GM18907 (cell line): ENCODE results near the gene PAQR5.
"Not testable (repeated sequence)": the region's sequence is repeated elsewhere in the genome, so short reads cannot be mapped to it uniquely, and the experiment has no call there.

Experiments used
- ATAC-seq: cut with Tn5 transposase; IDR thresholded peaks from one replicate; pipeline ENCODE4 v1.9.1; 2021; ENCODE audit warnings: mild to moderate bottlenecking, moderate library complexity; ENCODE audit not compliant: unreplicated experiment

Gene PAQR5

GRCh38 chr15:69314736-69315135 lies 16.0 kb downstream of the PAQR5 start:
- no peak for ATAC-seq

GRCh38 chr15:69315402-69316110 lies 16.8 kb downstream of the PAQR5 start:
- ATAC-seq: no peak

DNA sequence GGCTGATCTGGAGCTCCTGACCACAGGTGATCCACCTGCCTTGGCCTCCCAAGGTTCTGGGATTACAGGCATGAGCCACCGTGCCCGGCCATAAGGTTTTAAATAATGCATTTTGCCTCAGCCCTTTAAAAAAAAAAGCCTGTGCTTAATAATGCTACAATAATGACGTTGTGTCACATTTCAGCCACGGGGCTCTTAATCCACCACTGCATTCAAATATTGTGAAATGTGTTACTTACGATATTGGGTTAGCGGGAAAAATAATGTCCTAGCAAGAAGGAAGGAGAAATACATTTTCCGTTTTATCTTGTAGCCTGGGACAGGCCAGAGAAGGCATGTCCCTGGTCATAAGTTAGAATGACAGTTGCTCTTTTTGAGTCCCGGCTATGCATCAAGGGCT lies 17.6 kb downstream of the PAQR5 start:
- ATAC-seq: no peak

DNA sequence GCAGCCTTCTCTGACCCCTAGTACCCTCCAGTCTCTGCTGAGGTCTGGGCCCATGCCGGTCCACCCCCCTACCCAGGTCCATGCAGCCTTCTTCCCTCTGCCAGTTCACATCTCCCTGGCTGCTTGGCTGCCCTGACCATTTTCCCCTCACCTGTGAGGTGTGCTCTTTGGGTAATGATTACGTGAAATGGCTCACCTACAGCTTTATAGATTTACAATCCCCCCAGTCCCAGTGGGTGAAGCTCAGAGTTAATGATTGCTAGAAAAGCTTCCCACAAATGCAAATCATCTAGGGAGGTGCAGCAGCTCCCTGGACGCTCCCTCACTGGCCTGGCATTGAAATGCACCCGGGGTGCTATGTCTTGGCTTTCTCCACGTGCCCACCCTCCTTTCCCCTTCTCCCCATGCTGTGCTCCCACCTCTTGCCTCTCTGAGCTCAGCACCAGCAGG lies 18.7 kb downstream of the PAQR5 start:
- ATAC-seq: no peak

- ATAC-seq: no peak
These were observed 19.3 kb downstream of the PAQR5 start for GRCh38 chr15:69318033-69318432.

DNA sequence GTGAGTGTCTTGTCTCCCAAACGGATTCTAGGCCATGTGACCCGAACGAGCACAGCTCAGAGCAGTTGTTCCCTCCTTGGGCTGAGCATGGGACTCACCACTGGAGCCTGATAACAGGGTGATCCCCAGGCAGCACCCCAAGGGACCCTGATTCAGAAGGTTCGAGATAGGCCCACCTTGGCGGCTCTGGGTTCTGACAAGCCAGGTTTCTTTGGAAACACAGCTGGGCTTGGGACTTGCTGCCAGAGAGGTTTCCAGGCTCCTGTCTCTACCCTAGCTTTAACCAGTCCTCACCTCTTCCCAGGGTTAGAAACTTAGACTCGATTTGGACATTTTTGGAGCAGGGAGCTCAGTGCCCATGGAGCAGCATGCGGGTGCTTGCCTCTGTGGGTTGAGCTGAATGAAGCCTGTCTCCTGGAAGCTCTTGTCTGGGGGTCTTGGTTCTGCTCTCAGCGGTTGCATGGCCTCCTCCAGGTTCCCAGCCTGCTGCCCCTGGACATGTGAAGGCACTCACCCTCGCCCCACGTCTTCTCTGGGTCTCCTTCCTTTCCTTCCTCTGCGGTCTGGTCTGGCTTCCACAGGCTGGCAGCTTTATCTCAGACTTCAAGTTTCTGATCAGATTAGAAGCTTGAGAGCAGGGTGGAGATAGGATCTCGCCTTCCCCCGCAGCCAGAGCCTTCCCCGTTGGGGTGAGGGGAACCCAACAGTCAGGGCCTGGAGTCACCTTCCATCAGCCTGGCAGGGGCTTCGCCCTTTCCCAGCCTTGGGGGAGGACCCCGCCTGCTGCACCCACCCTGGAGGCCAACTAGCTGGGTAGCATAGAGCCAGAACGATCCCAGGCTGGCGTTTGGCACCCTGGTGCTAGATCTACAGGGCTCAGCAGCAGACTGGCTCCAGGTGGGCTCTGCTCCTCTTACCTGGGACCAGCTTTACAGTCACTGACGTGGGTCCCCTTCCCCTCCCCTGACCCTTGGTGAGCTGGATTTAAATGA lies 21.0 kb downstream of the PAQR5 start:
- ATAC-seq: no peak

DNA sequence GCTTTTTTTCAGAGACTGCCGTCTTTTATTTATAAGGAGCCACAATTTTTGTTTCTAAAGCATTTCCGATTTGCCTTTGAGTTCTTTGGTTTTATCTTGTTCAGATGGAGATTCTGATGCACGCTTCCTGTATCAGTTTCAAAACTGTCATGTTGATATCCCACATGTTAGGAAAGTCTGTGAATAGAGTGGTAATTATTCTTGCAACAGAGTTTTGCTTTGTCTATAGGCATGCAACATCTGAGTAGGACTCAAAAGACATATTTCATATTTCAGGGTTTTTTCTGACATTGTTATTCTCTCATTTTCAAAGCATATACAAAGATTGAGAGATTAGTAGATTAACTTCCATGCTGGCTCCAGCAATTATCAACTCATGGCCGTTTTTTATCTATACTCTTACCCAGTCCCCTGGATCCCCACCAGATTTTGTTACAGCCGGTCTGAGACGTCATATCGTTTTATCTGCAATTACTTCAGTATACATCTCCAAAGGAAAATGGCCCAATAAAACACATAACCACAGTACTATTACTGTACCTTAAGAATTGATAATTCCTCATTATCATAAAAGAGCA lies 22.4 kb downstream of the PAQR5 start:
- ATAC-seq: no peak

GRCh38 chr15:69323893-69324430 lies 25.2 kb downstream of the PAQR5 start:
- ATAC-seq: no peak

DNA sequence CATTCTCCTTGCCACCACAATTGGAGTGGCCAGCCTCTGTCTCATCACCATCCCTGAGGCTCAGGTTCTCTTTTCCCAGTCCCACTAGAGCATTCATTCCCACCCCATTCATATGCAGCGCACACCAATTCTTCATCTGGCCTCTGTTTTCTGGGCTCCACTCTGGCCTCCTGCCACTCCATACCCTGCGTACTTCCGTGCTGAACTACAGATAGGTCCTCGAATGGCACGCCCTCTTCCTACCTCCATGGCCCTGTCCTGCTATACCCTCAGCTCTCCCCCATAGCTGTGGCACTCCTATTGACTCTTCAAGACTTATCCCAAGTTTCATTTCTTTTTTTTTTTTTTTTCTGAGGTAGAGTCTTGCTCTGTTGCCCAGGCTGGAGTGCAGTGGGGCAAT lies 25.9 kb downstream of the PAQR5 start:
- ATAC-seq: no peak

DNA sequence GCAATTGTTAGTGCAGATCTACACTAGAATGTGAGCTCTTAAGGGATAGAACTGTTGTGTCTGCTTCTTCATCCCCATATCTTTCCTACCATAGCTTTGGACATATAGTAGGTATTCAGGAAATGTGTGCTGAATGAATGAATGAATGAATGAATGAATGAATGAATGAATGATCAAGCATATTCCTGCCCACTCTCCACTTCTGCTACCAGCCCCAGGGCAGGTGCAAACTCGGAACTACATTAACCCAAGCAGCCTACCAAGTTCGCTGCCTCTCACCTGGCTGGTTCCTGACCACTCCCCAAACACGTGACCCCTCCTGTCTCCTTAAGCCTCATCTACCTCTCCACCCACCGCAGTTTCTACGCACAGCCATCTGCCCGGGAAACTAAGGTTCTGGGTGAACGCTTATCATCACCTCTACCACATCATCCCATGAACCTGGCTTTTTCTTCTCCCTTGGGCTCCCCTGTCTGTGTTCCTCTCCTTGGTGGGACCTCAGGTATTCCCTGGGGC lies 26.8 kb downstream of the PAQR5 start:
- ATAC-seq: no peak

DNA sequence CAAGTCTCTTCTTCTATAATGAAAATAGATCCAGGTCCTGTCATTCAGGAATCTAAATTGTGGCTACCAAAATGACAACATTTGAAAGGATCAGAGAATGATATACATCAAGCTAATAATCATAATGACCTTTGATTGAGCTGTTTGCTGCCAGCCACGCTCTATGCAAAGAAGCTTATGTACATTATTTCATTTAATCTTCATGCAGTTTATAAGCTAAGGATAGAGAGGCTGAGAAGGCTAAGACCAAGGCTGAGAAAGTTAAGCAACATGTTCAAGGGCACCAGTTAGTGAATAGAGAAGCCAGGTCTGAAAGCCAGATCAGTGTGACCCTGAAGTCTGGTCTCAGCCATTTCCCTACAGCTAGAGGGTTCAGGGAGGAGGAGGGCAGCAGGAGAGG lies 29.4 kb downstream of the PAQR5 start:
- no peak for ATAC-seq

DNA sequence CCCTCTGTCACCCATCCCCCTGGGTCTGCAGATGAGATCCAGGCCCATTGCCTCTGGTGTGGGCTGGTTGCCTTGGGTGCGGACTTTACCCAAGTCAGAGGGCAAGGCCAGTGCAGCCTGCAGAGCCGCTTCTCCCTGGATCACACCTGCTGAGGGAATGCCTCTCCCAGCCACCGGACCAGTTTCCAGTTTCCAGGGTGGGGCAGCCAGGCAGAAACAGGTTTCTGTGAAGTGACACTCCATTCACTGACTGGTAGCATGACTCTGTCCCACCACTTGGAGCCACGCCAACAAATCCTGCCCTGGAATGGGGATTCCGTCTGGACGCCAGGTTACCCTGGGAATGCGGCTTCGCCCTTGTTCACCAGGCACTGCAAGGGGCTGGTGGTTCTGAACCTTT lies 30.0 kb downstream of the PAQR5 start:
- no peak for ATAC-seq

- ATAC-seq: no peak
These were observed 38.4 kb downstream of the PAQR5 start for GRCh38 chr15:69337138-69337537.

- no peak for ATAC-seq
These were observed 40.0 kb downstream of the PAQR5 start for GRCh38 chr15:69338535-69339213.

DNA sequence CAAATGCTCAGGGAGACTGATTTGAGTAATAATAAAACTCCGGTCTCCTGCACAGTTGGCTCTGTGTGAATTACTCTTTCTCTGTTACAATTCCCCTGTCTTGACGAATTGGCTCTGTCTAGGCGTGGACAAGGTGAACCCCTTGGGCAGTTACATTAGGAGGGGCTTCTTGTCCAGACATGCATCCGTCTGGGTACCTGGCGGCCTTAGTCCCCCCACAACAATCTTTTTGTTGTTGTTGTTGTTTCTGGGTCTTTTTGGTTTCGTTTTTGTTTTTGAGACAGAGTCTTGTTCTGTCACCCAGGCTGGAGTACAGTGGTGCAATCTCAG lies 40.5 kb downstream of the PAQR5 start:
- not testable (repeated sequence) for ATAC-seq

DNA sequence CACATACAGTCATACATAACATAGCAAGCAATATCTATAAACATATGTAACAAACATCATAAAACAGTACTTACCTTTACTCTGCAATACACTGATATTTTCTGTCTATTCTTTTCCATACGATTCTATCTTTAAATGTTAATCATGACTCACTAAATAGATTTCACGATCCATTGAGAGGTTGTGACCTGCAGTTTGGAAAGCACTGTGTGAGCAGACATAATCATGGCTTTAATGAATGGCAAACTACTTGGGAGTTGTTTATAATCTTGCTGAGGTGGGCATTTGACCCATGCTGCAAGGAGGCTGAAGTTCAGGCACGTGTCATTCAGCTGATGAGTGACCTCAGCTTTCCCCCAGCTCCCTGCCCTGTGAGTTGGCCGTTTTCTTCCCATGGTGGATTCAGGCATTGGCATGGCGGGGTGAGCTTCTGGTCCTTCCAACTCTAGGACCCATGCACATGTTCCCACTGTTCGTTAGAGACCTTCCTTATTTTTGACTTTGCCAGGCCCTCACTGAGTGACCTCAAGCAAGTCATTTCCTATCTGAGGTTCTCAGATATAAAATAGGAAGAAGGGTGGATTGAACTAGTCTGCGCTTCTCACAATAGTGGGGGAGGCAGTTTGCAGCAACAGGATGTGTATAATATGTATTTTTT lies 41.7 kb downstream of the PAQR5 start:
- no peak for ATAC-seq

DNA sequence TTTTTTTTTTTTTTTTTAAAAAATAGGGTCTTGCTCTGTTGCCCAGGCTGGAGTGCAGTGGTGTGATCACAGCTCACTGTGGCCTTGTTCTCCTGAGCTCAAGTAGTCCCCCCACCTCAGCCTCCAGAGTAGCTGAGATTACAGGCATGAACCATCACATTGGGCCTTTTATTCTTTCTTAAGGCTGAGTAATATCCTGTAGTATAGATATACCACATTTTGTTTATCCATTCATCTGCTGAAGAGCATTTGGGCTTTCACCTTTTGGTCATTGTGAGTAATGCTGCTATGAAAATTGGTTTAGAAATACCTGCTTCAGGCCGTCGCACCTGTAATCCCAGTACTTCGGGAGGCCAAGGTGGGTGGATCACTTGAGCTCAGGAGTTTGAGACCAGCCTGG lies 42.6 kb downstream of the PAQR5 start:
- no peak for ATAC-seq

DNA sequence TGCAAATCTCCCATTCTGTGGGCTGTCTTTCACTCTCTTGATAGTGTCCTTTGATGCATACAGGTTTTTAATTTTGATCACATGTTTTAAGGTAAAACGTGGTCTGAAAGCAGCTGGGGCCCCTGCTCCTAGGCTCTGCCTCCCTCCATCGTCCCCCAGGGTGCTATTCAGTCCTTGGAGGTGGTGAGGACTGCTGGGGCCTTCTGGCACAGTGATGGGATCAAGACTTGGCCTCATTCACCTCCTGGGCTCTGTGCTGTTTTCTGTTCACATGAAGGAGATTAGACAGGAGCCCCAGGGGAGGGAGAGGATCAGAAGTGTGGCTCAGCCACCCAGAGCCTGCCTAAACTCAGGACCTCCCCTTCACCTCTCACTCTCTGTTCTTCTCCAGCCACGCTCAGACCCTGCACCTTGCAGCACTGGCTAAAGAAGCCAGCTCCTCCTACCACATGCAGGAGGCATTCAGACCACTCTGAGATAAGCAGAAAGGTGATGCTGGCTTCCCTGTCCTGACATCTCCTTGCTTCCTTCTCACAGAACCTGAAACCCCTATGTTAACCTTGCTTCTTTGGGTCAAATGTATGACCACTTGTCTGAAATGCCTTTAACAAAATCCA lies 43.9 kb downstream of the PAQR5 start:
- ATAC-seq: no peak

DNA sequence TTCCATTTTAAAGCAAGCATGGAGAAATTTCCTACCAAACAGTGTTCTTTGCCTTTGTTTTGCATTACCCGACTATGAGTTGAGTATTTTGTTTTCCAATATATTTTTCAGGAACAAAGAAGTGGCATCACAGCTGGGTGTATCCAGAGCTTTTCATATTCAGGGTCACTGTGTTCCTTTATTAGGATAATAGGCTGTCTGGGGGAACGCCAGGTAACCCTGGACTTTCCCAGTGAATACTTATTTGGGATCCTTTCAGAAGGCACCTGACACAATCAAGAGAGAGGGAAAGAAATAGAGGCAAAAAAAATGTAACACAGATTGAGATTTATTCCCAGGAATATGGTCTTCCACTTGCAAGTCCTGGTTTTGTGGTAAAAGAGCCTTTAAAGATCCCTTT lies 44.4 kb downstream of the PAQR5 start:
- ATAC-seq: no peak

DNA sequence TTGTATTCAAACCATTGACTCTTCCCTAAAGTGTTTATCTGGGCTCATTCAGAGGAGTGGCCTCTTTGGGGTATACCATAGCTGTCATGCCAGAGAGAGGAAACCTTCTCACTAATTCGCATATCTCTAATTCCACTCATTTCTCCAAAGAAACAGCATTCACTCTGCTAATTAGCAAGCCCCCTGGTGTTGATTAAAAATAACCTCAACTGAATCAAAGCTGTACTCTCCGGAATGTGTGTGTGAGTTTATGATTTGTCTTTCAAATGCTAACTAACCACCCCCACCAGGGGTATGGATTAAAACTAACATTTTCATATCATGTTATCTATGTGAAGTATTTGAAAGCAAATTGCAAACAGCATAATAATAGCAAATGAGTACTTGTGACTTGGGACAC lies 45.5 kb downstream of the PAQR5 start:
- no peak for ATAC-seq
